ENCODE measurements around the gene FSTL5. TPM values are rescaled to one million over a fixed set of nuclear protein-coding genes. Genes with fewer than 3 reads are reported as not detected.

Gene FSTL5
- total and polyA plus RNA-seq, 2 experiments from 2014 or later = 0.12 to 0.59 TPM

- TF ChIP-seq CTCF (IDR thresholded peaks at IDR 0.05; ENCODE audit: low read depth, low read length) = no peak
- Histone ChIP-seq H3K4me1 (ENCODE audit: low read depth) (no peaks in the 10 kb centered on the region), H3K27ac (no peak overlapping the region), H3K4me3 (no peak overlapping the region), H3K27me3 (no peaks in the 10 kb centered on the region), H3K9me3 (ENCODE audit: low read depth) (no peaks in the 10 kb centered on the region), H3K36me3 (no peaks in the 10 kb centered on the region)
- DNase-seq (ENCODE audit: low read depth in 1 of 2, low spot score in 1 of 2) = no peak
Observed at GRCh38 chr4:161728929-161729328, 434.9 kb downstream of the FSTL5 start.

DNA sequence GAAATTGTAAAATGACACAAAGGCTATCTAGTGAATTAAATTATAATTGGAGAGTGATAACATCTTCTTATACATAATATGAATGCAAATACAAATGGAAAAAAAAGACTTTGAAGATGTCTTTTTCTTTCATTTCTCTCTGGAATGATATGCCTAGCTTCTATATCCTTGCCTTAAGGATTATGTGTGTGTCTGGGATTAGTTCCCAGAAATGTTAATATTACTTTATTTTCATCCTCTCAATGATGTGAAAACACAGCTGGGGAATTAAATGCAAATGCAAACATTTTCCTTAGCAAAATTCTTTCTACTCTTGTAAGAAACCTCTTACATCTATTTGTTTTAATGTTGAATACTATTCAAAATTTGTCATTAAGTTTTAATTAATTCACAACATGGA lies 441.9 kb downstream of the FSTL5 start:
- no peaks in the 10 kb centered on the region for H3K36me3 ChIP-seq
- no peak for TF ChIP-seq CTCF (IDR thresholded peaks at IDR 0.05; ENCODE audit: low read depth, low read length)
- H3K27me3 ChIP-seq = no peaks in the 10 kb centered on the region
- no peaks in the 10 kb centered on the region for H3K9me3 ChIP-seq (ENCODE audit: low read depth)
- no peak for DNase-seq (ENCODE audit: low read depth in 1 of 2, low spot score in 1 of 2)
- H3K4me1 ChIP-seq (ENCODE audit: low read depth) = no peaks in the 10 kb centered on the region
- no peak overlapping the region for H3K27ac ChIP-seq
- no peak overlapping the region for H3K4me3 ChIP-seq

DNA sequence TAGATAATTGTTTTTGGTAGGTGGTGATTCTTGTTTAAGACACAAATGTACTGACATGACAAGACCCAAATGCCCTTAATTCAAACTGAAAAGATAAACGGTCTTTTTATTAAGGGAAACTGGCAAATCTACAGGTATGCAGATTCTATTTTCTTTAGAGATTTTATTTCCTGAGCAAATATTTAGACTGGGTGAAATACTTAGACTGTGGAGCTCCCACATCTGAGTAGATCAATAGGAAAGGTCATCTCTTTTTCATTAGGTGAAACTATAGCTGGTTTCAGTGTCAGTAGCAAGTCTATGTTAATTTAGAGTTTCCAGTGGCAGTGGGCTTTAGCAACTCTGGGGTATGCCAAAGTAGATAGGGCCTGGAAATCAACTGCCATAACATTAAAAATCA lies 446.7 kb downstream of the FSTL5 start:
- no peaks in the 10 kb centered on the region for H3K4me1 ChIP-seq (ENCODE audit: low read depth)
- DNase-seq (ENCODE audit: low read depth in 1 of 2, low spot score in 1 of 2) = no peak
- H3K27ac ChIP-seq = no peak overlapping the region
- no peak overlapping the region for H3K4me3 ChIP-seq
- no peaks in the 10 kb centered on the region for H3K27me3 ChIP-seq
- H3K36me3 ChIP-seq = no peaks in the 10 kb centered on the region
- H3K9me3 ChIP-seq (ENCODE audit: low read depth) = no peaks in the 10 kb centered on the region
- no peak for TF ChIP-seq CTCF (IDR thresholded peaks at IDR 0.05; ENCODE audit: low read depth, low read length)

DNA sequence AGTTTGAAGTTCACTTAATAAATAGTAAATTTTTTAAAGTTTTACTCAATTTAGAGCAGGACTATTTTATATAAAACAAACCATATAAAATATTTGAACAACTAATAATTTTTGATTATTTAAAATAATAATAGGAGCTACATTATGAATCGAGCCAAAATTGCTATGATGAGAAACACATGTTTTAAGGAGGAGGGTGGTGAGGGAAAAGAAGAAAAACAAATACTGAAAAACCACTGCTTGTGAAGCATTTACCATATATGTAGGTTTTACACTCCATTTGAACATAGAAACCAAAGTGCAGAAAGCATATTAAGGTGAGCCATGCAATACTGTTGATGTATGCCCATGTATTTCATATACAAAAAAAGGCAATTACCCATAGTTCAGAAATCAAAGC lies 448.9 kb downstream of the FSTL5 start:
- H3K27me3 ChIP-seq = no peaks in the 10 kb centered on the region
- H3K27ac ChIP-seq = no peak overlapping the region
- H3K4me1 ChIP-seq (ENCODE audit: low read depth) = no peaks in the 10 kb centered on the region
- H3K9me3 ChIP-seq (ENCODE audit: low read depth) = no peaks in the 10 kb centered on the region
- no peak for TF ChIP-seq CTCF (IDR thresholded peaks at IDR 0.05; ENCODE audit: low read depth, low read length)
- no peak overlapping the region for H3K4me3 ChIP-seq
- H3K36me3 ChIP-seq = no peaks in the 10 kb centered on the region
- no peak for DNase-seq (ENCODE audit: low read depth in 1 of 2, low spot score in 1 of 2)

DNA sequence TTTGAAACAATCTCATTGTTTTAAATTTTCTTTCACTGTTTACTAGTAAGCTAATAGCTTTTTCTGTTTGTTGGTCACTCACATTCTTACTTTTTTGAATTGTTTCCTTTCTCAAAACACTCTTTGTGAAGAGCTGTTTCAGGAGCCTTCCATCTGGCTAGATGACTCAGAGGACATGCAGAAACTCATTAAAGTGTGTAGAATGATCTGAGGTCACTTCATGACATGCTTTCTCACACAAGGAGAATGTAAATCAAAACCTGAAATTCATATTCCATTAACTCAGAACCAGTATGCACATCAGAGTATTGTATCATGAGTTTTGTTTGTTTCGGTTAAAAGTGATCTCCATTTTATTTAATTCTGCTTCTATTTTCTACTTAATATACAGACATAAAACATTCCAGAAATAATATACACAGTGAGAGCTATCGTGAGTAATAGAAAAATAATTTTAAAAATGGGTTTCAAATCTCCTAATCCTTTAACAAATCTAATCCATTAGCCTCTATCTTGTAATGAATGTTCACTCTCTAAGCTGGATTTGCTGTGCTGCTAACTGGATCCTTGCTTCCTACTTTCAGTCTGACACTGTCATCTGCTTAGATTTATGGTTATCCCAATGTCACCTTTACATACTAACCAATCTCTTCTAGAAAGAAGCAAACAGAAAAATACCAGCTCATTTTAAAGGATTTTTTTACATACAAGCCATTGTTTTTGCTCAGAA lies 449.6 kb downstream of the FSTL5 start:
- no peaks in the 10 kb centered on the region for H3K4me1 ChIP-seq (ENCODE audit: low read depth)
- no peak for DNase-seq (ENCODE audit: low read depth in 1 of 2, low spot score in 1 of 2)
- no peaks in the 10 kb centered on the region for H3K27me3 ChIP-seq
- no peak overlapping the region for H3K27ac ChIP-seq
- no peaks in the 10 kb centered on the region for H3K9me3 ChIP-seq (ENCODE audit: low read depth)
- no peak overlapping the region for H3K4me3 ChIP-seq
- H3K36me3 ChIP-seq = no peaks in the 10 kb centered on the region
- TF ChIP-seq CTCF (IDR thresholded peaks at IDR 0.05; ENCODE audit: low read depth, low read length) = no peak
